Breast epithelium (tissue), 3 donors: ENCODE data around the gene PRKD1.

Experiments used
- POLR2AphosphoS5 ChIP-seq, 3 donors: sonication (generic); formaldehyde crosslinking; IDR thresholded peaks; one replicate each; pipeline ENCODE4 v1.6.1; 2017; ENCODE audit warnings: antibody characterized with exemption in 3 of 3
- TF ChIP-seq, protein P1 (sequence below), 3 donors: fragments of 450-650 bp; IDR thresholded peaks; one replicate each; pipeline ENCODE4 v1.5.1; 2016 to 2017; ENCODE audit warnings: antibody characterized with exemption in 3 of 3, mild to moderate bottlenecking in 3 of 3, moderate library complexity in 3 of 3

DNA sequence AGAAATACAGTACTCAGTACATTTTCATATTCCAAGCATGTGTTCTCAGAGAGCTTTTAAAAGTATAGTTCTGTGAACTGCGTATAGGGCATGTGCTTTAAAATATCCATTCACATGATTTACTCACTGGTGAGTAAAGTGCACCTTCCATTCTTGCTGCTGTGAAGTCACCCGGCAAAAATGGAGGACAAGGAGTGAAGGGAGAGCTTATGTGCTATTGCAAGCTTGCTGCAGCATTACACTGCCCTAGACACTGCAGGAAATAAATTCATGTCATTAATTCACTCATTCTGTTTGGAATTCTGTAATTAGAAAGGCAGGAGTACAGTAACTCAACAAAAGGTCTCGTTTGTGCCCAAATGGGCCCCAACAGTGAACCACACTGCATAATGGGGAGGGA is 347.8 kb downstream of the PRKD1 start:
- TF ChIP-seq, protein P1, sequence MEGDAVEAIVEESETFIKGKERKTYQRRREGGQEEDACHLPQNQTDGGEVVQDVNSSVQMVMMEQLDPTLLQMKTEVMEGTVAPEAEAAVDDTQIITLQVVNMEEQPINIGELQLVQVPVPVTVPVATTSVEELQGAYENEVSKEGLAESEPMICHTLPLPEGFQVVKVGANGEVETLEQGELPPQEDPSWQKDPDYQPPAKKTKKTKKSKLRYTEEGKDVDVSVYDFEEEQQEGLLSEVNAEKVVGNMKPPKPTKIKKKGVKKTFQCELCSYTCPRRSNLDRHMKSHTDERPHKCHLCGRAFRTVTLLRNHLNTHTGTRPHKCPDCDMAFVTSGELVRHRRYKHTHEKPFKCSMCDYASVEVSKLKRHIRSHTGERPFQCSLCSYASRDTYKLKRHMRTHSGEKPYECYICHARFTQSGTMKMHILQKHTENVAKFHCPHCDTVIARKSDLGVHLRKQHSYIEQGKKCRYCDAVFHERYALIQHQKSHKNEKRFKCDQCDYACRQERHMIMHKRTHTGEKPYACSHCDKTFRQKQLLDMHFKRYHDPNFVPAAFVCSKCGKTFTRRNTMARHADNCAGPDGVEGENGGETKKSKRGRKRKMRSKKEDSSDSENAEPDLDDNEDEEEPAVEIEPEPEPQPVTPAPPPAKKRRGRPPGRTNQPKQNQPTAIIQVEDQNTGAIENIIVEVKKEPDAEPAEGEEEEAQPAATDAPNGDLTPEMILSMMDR (IDR thresholded peaks at IDR 0.05): no peak
- TF ChIP-seq POLR2AphosphoS5 (IDR thresholded peaks at IDR 0.05): no peak
